Skeletal muscle satellite cell (primary cell): ENCODE data around the gene PDLIM1. TPM values are rescaled to one million over a fixed set of nuclear protein-coding genes. Genes with fewer than 3 reads are reported as not detected.

Source experiments
- H3K27me3 ChIP-seq: 2 replicates; pipeline ENCODE4 v1.7.0; 2013; ENCODE audit warnings: low read length; ENCODE audit not compliant: control insufficient read depth, insufficient read depth
- H3K36me3 ChIP-seq: 2 replicates; pipeline ENCODE4 v1.7.0; 2013; ENCODE audit warnings: mild to moderate bottlenecking, control low read depth, low read length; ENCODE audit not compliant: insufficient read depth
- H3K4me1 ChIP-seq: 2 replicates; pipeline ENCODE4 v1.7.0; 2013; ENCODE audit warnings: low read length; ENCODE audit not compliant: control insufficient read depth, insufficient read depth
- H3K4me2 ChIP-seq: 2 replicates; pipeline ENCODE4 v1.7.0; 2013; ENCODE audit warnings: mild to moderate bottlenecking, low read length
- H3K4me3 ChIP-seq: 2 replicates; pipeline ENCODE4 v1.7.0; 2013; ENCODE audit warnings: low read length
- H3K9ac ChIP-seq: 2 replicates; pipeline ENCODE4 v1.7.0; 2013; ENCODE audit warnings: mild to moderate bottlenecking, low read depth, low read length, moderate library complexity
- H3K9me3 ChIP-seq: replicated peaks from 2 replicates; pipeline ENCODE4 v1.7.0; 2013; ENCODE audit warnings: mild to moderate bottlenecking, control low read depth, low read length
- total RNA-seq: library from RNA; depleted of rRNA; stranded (reverse); fragments of >200 nt; gene quantifications from 2 replicates; pipeline ENCODE4 v1.2.3, GENCODE V29; 2012; rRNA removed

Gene PDLIM1, protein sequence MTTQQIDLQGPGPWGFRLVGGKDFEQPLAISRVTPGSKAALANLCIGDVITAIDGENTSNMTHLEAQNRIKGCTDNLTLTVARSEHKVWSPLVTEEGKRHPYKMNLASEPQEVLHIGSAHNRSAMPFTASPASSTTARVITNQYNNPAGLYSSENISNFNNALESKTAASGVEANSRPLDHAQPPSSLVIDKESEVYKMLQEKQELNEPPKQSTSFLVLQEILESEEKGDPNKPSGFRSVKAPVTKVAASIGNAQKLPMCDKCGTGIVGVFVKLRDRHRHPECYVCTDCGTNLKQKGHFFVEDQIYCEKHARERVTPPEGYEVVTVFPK
- 11.7 and 14.0 TPM in 2 replicates for total RNA-seq

DNA sequence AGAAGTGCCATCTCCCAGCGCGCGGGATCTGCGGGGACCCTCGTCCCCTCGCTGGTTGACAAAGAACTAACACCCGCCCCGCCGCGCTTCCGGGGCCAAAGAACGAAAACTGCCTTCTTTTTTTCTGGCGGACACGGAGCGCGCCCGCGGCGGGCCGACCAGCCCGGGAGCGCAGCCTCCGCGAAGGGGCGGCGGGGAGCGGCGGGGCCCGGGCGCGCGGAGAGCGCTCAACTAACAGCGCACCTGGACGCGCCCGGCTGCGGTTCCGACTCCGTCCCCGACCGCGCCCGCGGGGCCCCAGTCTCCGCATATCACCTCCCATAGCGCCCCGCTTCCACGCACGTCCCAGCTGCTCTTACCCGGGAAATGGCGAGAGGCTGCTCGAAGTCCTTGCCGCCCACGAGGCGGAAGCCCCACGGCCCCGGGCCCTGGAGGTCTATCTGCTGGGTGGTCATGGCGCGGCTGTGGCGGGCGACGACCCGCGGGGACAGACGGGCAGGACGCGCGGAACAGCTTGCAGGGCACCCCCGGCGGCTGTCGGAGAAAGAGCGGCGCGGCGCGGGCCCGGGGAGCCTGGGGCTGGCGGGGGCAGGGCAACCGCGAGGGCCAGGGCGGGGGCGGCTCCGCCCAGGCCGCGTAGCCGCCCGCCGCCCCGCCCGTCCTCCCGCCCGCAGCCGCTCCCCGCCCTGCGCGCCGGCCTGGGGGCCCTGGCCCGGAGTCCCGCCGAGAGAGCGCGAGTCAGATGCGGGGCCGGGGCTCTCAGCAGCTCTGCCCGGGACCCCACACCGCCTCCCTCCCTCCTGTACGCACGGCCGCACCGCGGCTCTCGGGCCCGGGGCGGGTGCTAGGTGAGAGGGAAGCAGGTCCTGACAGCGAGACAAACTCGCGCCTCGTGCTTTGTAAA lies at the start of gene PDLIM1:
Gene PDLIM1, minus strand, starts transcription at position 543 of the 904 bp plus-strand sequence. Its CDS starts 88 bp downstream, at position 455.
- peaks cover 9% of the 10 kb centered on the region for H3K4me1 ChIP-seq
- peaks cover 38% of the 10 kb centered on the region for H3K27me3 ChIP-seq
- H3K4me2 ChIP-seq, result peak within 1 kb of the TSS; percentile 93
- H3K9me3 ChIP-seq, result no peaks in the 10 kb centered on the region
- H3K4me3 ChIP-seq, result peak within 1 kb of the TSS; percentile 88
- no peaks in the 10 kb centered on the region for H3K36me3 ChIP-seq
- H3K9ac ChIP-seq, result peak within 1 kb of the TSS; percentile 84

DNA sequence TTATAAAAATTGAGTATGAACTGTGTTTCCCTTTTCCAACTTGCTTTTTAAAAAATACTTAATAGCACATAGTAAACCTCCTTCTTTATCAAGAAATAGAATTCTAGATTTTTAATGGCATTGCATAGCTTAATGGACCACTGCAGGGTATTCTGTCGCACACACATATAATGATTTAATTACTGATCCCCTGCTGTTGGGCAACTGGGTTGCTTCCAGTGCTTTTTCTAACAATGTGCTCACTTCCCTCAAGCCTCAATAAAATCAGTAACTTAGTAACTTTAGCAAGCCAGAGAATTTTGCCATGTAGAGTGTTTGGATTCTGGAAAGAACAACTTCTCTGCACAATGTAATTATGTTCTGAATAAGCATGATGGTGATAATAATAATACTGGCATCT lies 49.1 kb upstream of the PDLIM1 start:
- Histone ChIP-seq H3K36me3 (no peaks in the 10 kb centered on the region), H3K4me3 (no peak overlapping the region), H3K9ac (no peak overlapping the region)

DNA sequence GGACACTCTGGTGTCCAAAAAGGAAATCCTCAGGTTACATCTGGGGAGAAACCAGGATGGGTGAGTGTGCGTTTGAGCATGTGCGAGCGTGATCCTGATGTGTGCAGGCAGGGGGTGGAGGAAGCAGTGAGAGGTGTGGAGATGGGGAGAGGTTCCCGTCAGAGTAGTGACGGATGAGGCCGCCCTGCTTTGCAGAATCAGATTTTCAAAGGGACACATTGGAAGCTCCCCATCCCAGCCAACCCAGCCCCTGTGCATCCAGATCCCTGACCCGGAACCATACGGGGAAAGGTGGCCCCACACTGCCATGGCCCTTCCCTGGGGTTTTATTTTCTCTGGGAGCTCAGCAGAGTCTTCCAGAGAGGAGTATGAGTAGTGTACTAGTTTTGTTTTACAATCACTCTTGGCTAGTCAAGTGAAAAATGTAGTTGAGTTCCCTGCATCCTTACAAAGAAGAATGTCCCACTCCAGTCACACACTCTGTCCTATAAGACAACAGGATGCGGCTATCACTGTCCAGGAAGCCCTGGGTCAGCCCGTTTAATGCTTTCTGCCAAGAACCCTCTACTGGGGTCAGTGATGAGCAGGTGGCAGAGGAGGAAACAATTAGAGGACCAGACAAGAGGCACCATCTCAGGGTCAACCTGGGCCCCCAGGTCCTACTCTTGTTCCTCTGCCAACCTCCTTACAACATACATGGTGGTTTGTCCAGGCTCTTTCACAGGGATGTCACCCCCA lies 46.8 kb upstream of the PDLIM1 start:
- H3K27me3 ChIP-seq, result no peaks in the 10 kb centered on the region
- H3K36me3 ChIP-seq, result no peaks in the 10 kb centered on the region
- peaks cover 11% of the 10 kb centered on the region for H3K4me1 ChIP-seq
- H3K9me3 ChIP-seq, result no peaks in the 10 kb centered on the region
- H3K4me2 ChIP-seq, result no peak overlapping the region
- no peak overlapping the region for H3K9ac ChIP-seq
- no peak overlapping the region for H3K4me3 ChIP-seq

More for the DNA sequence above, 49.1 kb upstream of the PDLIM1 start:
- Histone ChIP-seq H3K27me3 (no peaks in the 10 kb centered on the region), H3K4me1 (peaks cover 2% of the 10 kb centered on the region), H3K9me3 (no peaks in the 10 kb centered on the region), H3K4me2 (no peak overlapping the region)

DNA sequence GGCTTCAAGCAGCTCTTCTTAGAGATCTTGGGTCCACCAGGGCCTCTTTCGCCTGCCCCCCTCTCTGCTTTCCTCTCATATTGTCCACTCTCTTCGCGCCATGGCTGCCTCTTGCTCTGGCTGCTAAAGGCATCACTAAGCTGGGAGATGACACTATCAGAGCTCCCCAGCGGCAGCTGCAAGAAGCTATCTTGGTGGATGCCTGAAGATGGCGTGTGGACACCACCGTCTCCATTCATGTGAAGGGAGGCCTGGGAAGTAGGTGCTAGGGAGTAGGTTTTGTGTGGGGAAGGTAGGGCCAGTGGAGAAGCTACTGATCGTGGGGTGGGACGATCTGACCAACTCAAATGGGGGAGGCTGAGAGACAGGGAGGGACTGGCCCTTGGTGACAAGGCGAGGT lies 45.9 kb upstream of the PDLIM1 start:
- Histone ChIP-seq H3K9me3 (no peaks in the 10 kb centered on the region), H3K4me2 (no peak overlapping the region), H3K4me3 (no peak overlapping the region), H3K4me1 (peaks cover 11% of the 10 kb centered on the region), H3K27me3 (no peaks in the 10 kb centered on the region), H3K36me3 (no peaks in the 10 kb centered on the region), H3K9ac (no peak overlapping the region)

DNA sequence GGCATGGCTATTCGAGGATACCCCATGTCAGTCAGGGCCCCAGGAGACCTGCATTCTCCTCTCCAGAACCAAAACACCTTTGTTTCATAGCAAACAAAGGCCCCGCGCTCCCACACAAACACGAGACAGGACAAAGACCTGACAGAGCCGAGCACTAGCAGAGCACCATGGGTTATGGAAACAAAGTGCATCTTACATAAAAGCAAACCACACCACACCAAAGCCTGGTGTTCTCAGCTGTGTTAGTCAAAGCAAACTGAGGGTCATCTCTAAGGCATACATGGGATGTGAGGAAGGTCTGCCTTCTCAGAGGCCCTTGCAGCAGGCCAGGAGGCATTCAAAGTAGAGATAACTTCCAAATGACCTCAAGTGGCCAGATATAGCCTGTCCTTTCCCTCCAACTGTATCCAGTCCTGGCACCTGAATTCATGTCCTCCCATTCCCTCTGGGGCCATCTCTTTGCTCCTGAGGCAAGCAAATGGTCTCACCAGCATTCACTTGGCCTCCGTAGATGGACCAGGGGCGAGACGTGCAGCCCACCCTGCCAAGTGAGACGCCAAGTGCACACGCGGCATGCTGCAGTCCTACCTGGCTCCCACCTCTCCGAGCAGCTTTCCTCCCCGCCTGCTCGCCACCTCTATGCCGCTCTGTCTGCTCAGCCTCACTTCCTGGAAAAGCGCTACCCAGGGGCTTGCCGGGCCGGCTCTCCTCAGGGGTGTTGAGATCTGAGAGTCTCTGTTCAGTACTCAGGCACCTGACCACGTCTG lies 45.3 kb upstream of the PDLIM1 start:
- Histone ChIP-seq H3K27me3 (no peaks in the 10 kb centered on the region), H3K4me3 (no peak overlapping the region), H3K9me3 (no peaks in the 10 kb centered on the region), H3K4me1 (peaks cover 11% of the 10 kb centered on the region), H3K4me2 (no peak overlapping the region), H3K9ac (no peak overlapping the region), H3K36me3 (no peaks in the 10 kb centered on the region)

DNA sequence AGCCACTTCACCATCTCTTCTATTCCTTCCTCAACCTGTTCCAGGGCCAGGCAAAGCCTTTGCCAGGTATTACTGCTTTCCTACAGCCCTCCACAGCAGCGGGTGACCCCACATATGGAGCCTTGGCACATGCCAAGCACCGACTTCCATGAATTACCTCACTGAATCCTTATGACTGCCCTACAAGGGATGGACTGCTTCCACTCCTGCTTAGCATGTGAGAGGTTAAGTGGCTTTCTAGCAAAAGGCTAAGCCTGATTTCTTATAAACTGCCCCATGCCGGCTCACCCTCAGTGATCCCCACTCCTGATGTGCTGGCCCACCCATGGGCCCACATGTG lies 44.0 kb upstream of the PDLIM1 start:
- no peaks in the 10 kb centered on the region for H3K9me3 ChIP-seq
- peaks cover 11% of the 10 kb centered on the region for H3K4me1 ChIP-seq
- H3K4me3 ChIP-seq, result no peak overlapping the region
- H3K9ac ChIP-seq, result no peak overlapping the region
- no peaks in the 10 kb centered on the region for H3K36me3 ChIP-seq
- peak overlapping the region; percentile 5 for H3K4me2 ChIP-seq
- no peaks in the 10 kb centered on the region for H3K27me3 ChIP-seq

DNA sequence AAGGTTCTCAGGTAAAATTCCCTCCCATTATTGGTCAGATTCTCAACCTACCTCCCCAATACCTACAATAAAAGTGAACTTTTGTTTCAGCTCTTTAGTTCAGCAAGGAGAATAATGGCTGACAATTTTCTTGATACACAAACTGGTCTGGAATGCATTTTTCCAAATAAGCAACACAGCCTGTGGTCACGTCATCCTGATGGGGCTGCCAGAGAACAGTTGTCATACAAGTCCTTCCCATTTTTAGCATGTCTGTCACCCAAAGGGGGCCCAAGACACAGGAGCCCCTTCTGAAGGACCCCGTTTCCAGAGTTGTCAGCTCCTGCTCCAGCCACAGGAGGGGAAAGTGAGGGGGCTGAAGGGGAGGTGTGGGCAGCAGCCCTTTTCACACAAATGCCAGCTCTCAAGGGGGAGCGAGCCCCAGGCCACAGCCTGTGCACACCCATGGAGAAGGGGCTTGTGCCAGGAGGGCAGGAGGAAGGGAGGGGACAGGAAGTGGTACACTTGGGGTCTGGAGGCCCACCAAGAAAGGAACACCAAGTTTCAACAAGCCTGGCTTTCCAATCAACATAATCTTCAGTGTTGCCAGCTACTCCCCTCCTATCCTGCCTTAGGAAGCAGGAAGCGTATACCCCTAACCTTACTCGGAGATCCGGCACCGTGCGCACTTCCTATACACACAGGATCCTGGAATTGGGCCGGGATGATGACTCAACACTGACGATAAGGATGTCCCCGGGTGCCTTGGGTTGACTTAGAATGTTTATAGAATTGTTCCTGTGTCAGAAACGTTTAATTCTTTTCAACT lies 43.4 kb upstream of the PDLIM1 start:
- Histone ChIP-seq H3K4me2 (peak overlapping the region; percentile 5), H3K4me1 (peaks cover 11% of the 10 kb centered on the region), H3K4me3 (no peak overlapping the region), H3K9ac (no peak overlapping the region), H3K9me3 (no peaks in the 10 kb centered on the region), H3K36me3 (no peaks in the 10 kb centered on the region), H3K27me3 (no peaks in the 10 kb centered on the region)

DNA sequence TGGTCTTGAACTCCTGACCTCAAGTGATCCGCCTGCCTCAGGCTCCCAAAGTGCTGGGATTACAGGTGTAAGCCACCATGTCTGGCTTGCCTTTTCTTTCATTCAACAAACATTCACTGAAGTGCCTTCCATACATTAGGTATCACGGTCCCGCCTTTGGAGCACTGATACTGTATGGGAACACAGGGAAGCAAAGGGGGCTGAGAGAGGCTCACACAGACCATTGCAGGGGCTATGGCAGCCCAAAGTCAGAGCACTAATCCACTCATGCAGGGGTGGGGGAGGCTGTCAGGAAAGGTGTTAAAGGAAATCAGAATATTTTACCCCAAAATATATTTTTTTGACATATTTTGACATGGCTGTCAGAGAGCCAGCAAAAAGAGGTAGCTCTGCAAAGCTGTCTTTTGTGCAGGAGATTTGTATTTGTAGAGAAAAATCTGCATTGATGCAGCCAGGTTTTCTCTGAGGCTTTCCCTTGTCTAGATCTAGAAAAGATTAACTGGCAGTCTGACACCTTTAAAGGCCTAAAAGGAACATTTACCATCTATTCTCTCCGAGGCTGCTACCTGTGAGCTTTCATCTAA lies 42.0 kb upstream of the PDLIM1 start:
- H3K4me3 ChIP-seq, result no peak overlapping the region
- H3K9ac ChIP-seq, result no peak overlapping the region
- no peaks in the 10 kb centered on the region for H3K36me3 ChIP-seq
- no peak overlapping the region for H3K4me2 ChIP-seq
- peaks cover 11% of the 10 kb centered on the region for H3K4me1 ChIP-seq
- H3K27me3 ChIP-seq, result no peaks in the 10 kb centered on the region
- H3K9me3 ChIP-seq, result no peaks in the 10 kb centered on the region

DNA sequence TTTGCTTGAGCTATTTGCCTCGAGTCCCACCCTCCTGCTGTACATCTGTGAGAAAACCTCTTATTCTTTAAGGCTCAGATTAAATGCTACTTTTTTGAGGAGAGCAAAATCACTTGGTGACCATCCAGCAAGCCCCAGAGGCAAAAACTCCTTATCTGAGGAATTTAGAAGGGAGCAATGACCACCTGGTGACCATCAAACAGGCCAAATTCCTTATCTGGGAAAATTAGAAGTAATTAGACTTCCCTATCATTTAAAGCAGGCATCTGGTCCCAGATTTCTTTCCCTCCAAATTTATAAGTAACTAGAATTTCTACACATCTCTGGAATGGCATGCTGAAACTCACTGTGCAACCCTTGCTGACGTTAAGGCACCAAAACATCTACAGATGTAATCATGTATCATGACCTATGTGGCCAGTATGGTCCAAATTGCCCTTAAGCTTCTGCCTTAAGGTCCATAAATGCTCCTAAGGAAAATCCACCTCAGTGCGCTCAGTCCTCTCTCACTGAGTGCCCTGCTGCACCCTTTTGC lies 40.9 kb upstream of the PDLIM1 start:
- H3K36me3 ChIP-seq, result no peaks in the 10 kb centered on the region

DNA sequence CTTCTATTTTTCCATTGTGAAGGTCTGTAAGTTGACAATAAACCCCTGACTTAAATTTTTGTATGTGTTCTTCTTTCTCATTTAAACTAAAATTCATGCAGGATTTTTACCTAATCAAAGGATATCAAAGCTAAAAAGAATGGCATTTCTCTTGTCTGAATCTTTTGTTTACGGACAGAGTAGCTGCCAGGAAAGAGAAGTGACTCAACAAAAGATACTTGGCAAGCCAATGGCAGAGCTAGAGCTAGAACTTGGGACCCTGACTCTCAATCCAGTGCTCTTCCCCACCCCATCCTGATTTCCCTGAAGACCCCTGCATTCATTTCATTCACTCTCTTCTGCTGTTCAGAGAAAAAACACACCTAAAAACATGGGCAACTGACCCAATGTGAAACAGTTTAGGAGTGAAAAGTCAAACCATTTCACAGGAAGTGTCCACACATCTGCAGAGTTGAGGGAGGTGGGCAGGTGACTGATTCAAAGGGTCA lies 40.2 kb upstream of the PDLIM1 start:
- Histone ChIP-seq H3K9me3 (no peaks in the 10 kb centered on the region), H3K27me3 (peaks cover 11% of the 10 kb centered on the region), H3K4me1 (peaks cover 11% of the 10 kb centered on the region), H3K36me3 (no peaks in the 10 kb centered on the region), H3K4me2 (no peak overlapping the region), H3K9ac (no peak overlapping the region), H3K4me3 (no peak overlapping the region)

More for the DNA sequence above, 40.9 kb upstream of the PDLIM1 start:
- Histone ChIP-seq H3K9me3 (no peaks in the 10 kb centered on the region), H3K9ac (no peak overlapping the region), H3K27me3 (peaks cover 7% of the 10 kb centered on the region), H3K4me3 (no peak overlapping the region), H3K4me2 (no peak overlapping the region), H3K4me1 (peaks cover 11% of the 10 kb centered on the region)
